ENCODE data around the gene SRD5A1.
A peak's percentile ranks its signal among the peaks of the same experiment; 100 is the strongest.

Gene SRD5A1

GRCh38 chr5:6632888-6633468 lies at the start of gene SRD5A1, which contains the start of gene NSUN2:
TSS of gene SRD5A1 (plus strand) at chr5:6633440. CDS start at chr5:6633577, 137 bp downstream.
TSS of gene NSUN2 (minus strand) at chr5:6633044. CDS start at chr5:6632979, 65 bp downstream.
- peak; percentile 88 to 92 for DNase-seq

DNA sequence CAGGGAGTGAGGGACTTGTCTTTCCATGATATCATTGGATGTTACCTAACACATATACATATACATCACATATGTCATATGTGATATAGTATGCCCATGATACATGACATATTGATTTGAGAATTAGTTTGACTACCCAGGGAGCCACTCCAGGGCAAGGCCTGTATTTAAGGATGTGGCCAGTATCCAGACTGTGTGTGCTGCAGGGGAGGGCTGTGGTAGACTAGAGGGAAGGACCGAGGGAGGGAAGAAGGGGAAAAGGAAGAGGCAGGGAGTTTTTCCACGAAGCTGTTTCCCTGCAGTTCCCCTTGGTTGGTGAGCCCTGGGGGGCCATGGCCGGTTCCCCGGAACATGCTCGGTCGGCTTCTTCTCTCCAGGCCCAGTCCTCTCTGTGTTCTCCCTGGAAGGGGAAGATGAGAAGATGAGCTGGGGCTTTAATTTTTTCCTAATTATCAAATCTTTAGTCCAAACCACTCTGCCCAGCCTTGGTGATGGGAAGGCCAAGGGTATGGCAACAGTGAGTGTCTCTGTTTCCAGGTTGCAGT lies 49.1 kb upstream of the SRD5A1 start:
- no peak for DNase-seq

GRCh38 chr5:6584727-6585126 lies 48.5 kb upstream of the SRD5A1 start:
- DNase-seq = no peak

DNA sequence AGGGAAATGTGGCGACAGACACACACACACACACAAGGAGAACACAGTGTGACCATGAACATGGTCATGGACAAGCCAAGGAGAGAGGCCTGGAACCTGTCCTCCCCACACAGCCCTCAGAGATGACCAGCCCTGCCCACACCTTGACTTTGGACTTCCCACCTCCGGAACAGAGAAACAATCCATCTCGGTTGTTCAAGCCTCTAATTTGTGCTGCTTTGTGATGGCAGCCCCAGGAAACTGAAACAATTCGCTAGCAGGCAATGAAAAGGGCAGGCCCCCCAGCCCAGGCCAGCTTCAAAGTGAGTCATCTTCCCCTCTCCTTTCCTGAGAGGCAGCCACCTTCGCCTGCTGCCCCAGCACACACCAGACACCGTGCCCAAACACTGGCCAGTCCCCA lies 48.1 kb upstream of the SRD5A1 start:
- DNase-seq = no peak

DNA sequence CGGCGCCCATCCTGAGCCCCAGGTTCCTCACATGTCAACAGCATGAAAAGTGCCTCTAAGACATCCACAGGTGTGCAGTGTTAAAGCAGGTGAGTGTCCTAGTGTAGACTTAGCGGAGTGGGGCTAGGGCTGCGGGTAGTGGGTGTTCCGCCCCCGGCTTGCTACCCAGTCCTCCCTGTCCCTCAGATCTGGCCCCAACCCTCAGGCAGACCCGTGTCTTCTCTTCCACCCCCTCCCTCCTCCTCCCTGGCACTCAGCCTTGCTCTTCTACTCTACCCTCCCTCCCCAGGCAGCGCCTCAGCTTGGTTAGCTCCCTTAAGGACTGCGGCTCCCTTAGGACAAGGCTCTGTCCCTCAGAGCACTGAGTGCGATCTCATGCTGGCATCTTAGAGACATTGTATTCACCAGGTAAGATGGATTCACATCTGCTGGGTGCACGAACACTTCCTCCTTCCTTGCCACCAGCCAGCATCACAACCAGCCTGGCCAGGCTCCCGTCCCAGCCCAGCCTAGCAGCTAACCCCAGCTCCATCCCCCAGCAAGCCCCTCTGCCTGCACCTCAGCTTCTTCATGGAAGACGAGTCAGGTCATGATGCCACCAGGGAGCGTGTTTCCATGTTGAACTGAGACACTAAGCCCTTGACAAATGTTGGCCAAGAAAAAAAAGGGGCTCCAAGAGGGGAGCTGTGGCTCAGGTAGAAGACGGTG lies 47.1 kb upstream of the SRD5A1 start:
- no peak for DNase-seq

GRCh38 chr5:6586647-6587042 lies 46.6 kb upstream of the SRD5A1 start:
- DNase-seq = no peak

DNA sequence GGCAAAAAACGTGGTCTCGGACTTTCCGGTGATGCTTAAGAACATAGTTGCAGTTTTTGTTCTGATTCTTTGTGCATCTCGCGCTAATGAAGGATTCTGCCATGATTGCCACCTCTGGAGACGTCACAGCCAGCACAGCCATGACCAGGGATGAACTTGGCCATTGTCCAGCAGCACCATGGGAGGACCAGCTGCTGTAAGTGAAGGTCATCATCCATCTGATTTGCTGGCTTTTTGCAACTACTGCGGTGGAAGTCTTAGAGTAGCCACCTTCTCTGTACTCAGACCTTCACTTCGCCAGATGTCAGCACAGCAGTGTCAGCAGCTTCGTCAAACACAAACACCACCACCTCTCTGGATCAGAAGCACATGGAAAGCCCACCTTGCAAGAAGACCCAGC lies 46.1 kb upstream of the SRD5A1 start:
- no peak for DNase-seq

DNA sequence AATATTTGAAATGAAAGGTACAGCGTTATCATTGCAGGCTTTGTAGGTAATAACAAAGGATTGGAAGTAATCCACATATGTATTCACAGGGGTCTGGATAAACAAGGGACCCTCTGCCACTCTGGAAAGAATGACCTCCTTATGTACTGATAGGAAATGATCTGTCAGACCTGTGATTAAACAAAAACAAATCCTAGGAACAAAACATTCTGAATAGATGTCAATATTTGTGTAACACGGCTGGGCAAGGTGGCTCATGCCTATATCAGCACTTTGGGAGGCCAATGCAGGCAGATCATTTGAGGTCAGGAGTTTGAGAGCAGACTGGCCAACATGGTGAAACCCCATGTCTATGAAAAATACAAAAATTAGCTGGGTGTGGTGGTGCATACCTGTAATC lies 42.7 kb upstream of the SRD5A1 start:
- no peak for DNase-seq

GRCh38 chr5:6591671-6592288 lies 41.5 kb upstream of the SRD5A1 start:
- DNase-seq = no peak

DNA sequence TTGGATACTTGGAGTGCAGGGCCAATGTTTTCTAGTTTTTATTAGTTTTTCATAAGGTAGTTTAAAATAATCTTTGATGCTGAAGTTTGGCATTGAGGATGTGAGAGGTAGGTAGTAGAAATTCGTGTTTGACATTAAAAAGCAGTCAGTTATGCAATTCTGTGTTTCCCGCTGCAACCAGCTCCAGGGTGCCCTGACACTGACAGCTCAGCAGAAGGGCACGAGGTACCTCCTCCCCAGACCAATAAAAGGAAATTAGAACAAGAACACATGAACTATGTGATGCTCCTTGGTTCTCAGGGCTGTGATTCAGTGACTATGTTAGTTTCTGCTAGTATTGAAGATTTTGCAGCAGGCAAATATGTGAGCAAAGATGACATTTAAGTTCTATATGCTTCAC lies 40.6 kb upstream of the SRD5A1 start:
- no peak for DNase-seq

- no peak for DNase-seq
Measured at GRCh38 chr5:6593148-6594016, 39.9 kb upstream of the SRD5A1 start.

- no peak for DNase-seq
Measured at GRCh38 chr5:6594066-6594465, 39.2 kb upstream of the SRD5A1 start.

- DNase-seq = no peak
Measured at GRCh38 chr5:6595405-6595804, 37.8 kb upstream of the SRD5A1 start.

GRCh38 chr5:6596388-6596787 lies 36.9 kb upstream of the SRD5A1 start:
- DNase-seq = no peak

DNA sequence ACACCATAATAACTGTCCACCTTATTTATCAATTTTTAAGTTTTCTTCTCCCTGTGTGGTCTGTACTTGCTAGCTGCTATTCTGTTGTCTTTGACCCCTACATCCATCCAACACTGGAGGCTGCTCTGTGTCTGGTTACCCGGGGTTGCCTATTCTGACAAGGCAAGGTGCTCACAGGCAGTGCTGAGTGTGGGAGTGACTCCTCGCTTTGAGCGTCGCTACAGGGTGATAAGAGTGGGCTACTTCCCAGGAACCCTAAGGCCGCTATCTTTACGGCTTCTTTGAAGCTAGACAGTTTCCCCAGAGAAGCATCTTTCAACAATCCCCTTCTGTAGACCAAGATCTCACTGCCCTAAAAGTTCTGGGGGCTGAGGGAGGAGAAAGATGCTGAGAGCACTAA lies 35.7 kb upstream of the SRD5A1 start:
- no peak for DNase-seq

DNA sequence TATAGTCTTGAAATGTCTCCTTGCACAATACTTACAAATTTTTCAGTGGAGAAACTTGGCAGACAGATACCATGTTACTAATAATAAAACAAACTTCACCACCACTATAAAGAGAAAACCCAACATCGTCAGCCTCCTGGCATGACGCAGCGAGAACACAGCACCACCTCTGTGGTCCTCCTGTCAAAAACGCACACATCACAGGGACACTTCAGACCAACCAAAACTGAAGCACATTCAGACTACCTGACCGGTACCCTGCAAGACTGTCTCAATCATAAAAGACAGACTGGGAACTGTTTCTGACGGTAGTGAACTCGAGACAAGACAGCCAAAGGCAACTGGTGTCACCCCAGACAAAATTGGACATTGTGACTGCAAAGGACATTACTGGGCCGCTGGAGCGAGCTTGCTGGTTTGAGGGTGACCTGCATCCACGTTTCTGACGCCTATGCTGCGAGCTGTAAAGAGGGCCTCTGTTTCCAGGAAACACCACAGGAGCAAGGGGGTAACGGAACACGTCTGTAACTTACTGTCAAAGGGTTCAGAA lies 34.8 kb upstream of the SRD5A1 start:
- no peak for DNase-seq

DNA sequence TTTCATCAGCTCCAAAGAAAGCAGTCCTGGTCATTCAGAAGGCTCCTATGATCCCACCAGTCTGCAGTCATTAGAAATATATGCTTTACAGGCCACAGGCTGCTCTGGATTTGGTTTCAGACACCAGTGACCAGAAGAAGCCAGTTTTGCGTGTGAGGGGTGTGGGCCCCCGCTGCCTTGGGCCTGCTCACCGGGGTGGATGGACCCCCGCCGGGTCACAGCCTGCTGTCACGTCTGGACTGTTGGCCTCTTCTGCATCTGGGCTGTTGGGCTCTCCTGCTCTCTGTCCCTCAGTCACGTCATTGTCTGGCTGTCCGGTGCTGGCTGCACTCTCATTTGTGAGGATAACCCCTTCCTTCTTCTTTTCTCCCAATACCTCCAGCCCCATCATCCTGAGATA lies 33.5 kb upstream of the SRD5A1 start:
- no peak for DNase-seq

- DNase-seq = no peak
Measured at GRCh38 chr5:6601271-6601670, 32.0 kb upstream of the SRD5A1 start.

DNA sequence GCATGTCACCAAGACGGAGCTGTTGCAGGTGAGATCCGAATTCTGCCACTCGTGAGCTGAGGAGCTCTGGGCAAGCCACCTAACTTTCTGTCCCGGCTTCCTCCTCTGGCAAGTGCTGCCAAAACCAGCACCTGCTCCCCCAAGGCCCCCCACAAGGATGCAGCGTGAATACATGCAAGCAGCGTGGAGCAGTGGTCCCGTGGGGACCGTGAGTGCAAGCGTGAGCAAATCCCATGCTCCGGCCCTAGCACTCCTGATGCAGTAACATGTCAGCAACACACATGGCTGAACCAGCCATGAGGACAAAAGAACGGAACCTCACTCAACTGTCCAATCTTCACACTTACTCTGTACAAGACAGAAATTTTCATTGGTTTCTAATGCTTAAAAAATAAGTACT lies 31.4 kb upstream of the SRD5A1 start:
- no peak for DNase-seq

- no peak for DNase-seq
Measured at GRCh38 chr5:6602441-6602840, 30.8 kb upstream of the SRD5A1 start.

GRCh38 chr5:6603643-6604042 lies 29.6 kb upstream of the SRD5A1 start:
- DNase-seq = no peak

GRCh38 chr5:6604341-6604740 lies 28.9 kb upstream of the SRD5A1 start:
- no peak for DNase-seq

GRCh38 chr5:6604946-6605345 lies 28.3 kb upstream of the SRD5A1 start:
- no peak for DNase-seq

Data from CD4-positive, alpha-beta T cell treated with Interferon alpha-2 for 1 hour (primary cell).